Measurements from ENCODE around the gene MCOLN2.

MCOLN2 gene

GRCh38 chr1:84890566-84890965 is 106.3 kb downstream of the MCOLN2 start:
- no peak for DNase-seq

DNA sequence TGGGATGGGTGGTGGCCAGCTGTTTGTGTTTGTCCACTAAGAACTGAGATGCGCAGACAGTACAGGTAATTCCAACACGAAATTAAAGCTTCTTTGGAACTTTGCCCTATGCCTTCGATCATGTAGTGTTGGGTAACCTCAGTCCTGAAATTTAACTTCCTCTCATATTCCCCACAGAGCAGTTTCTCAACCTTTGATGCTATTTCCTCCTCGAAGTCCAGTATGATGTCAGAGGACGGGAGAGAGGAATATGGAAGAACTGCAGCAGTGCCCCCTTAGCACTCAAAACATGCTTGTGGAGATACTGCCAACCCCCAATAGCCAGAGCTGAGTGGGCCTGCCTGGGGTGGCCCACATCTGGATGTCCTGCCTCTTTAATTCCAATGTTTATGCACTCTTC is 107.5 kb downstream of the MCOLN2 start:
- no peak for DNase-seq

DNA sequence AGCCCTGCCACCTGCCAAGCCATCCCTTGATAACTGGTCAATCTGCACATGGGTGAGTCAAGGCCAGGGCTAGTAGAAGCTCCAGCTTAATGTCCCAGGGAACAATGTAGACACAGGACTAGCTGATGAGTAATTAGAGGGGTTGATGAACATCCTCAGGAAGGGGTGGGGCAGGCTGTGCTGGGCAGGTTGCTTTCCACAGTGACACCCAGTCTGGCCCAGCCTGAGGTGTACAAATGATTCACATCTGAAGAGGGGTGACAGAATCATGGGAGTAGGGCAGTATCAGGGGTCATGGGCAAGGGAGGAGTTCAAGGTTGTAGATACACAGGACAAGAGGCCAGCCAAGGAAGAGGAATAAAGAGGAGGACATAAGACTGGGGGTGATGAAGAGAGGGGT is 108.2 kb downstream of the MCOLN2 start:
- DNase-seq, result peak; percentile 48

- DNase-seq, result no peak
These were observed 109.5 kb downstream of the MCOLN2 start for GRCh38 chr1:84887261-84887934.

DNA sequence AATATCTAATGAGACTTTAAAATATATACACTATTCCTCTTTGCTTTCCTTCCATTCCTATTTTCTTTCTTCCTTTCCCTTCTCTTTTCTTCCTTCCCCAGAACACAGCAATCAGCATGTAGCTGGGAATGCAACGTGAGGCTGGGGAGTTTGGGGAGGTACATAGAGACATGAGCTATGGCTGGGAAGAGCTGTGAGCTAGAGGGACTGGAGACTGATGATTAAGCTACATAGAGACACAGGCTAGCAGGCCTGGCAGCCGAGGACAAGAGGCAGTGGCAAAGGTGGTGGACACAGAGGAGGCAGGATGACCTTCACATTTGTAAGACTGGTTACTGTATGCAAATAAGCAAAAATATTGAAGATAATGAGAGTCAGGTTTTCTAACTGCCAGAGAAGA is 111.4 kb downstream of the MCOLN2 start:
- no peak for DNase-seq

DNA sequence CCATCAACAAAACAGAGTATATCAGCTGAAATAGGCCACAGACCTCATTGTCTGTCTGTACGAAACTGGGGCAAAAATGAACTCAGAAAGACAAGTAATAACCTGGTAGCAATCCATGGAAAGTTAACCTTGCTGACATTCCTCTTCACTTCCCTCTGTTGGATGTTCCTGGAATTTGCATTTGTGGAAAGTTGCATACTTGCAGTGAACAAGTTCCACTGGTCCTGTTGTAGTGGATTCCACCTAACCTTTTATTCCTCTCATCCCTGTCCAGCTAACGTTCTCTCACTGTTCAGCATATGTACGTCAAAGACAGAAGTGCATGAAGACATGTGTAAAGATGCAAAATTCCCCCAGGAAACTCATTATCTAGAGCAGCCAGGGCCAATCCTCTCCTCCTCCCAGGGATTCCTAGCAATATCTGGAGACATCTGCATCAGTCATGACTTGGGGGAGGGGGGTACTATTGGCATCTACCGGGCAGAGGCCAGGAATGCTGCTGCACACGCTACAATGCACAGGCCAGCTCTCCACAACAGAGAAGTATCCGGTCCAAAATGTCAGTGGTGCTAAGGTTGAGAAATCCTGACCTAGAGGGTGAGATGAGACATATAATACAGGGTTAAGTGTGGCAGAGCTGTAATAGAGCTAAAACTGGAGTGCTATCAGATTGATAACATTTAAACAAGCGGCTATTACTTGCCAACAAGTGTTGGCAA is 112.1 kb downstream of the MCOLN2 start:
- DNase-seq, result no peak

- no peak for DNase-seq
These were observed 113.6 kb downstream of the MCOLN2 start for GRCh38 chr1:84883286-84883685.

DNA sequence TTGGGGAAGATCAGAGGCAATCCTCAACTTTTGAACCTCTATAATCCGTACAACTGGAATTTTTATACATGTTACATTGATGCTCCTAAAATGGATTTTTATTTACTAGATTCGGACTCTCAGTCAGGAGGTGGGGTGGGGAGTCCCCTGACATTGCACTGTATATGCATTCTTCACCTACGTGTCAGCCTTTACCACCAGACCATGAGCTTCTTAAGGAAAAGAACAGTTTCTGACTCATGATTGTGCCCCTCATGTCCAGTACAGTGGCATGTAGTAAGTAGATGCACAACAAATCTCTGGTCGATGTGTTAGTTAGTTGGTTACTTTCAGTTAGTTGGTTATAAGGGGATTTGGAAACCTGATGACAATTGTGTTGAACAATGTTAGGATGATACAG is 119.3 kb downstream of the MCOLN2 start:
- DNase-seq, result no peak

DNA sequence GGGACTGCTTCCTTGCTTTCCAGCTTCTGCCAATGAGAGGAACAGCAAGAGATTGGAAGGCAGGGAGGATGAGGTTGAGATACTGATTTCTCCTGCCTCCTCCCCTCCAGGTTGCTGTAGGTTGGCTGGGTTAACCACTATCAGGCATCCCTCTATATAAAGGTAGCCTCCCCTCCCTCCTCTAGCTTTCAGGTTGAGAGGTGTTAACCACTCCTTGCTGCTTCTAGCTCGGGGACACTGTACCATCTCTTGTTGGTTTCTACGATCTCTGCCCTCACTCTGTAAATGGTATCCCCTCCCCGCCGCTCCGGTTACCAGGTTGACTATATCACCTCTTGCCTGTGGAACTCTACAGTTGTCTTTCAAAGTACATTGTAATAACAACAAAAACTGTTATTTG is 120.6 kb downstream of the MCOLN2 start:
- no peak for DNase-seq
